Transverse colon (tissue), 4 donors: ENCODE measurements around the gene PFDN2.

ENCODE experiments used
- EP300 ChIP-seq: sonication (generic); formaldehyde crosslinking; IDR thresholded peaks from one replicate; pipeline ENCODE4 v1.6.1; 2017; ENCODE audit warnings: antibody characterized with exemption, low read depth
- POLR2A ChIP-seq: fragments of 450-650 bp; IDR thresholded peaks from one replicate; pipeline ENCODE4 v1.6.1; 2016; ENCODE audit warnings: antibody characterized with exemption, mild to moderate bottlenecking, moderate library complexity
- POLR2AphosphoS5 ChIP-seq, 3 donors: sonication (generic); formaldehyde crosslinking; IDR thresholded peaks; one replicate each; pipeline ENCODE4 v1.6.1; 2016; ENCODE audit warnings: antibody characterized with exemption in 3 of 3
- TF ChIP-seq, protein P1 (sequence below), 5 experiments: fragments of 200-600 bp in 3 of 5; fragments of 450-650 bp in 2 of 5; sonication (generic) in 3 of 5; IDR thresholded peaks; 1 replicate in 2 of 5; 2 replicates in 3 of 5; pipeline ENCODE4 v1.5.1; 2016 to 2017; ENCODE audit warnings: antibody characterized with exemption in 5 of 5, inconsistent platforms in 3 of 5, mild to moderate bottlenecking in 2 of 5, moderate library complexity in 1 of 5

GRCh38 chr1:161164901-161165610, 47.2 kb upstream of the PFDN2 start:
- TF ChIP-seq, protein P1, sequence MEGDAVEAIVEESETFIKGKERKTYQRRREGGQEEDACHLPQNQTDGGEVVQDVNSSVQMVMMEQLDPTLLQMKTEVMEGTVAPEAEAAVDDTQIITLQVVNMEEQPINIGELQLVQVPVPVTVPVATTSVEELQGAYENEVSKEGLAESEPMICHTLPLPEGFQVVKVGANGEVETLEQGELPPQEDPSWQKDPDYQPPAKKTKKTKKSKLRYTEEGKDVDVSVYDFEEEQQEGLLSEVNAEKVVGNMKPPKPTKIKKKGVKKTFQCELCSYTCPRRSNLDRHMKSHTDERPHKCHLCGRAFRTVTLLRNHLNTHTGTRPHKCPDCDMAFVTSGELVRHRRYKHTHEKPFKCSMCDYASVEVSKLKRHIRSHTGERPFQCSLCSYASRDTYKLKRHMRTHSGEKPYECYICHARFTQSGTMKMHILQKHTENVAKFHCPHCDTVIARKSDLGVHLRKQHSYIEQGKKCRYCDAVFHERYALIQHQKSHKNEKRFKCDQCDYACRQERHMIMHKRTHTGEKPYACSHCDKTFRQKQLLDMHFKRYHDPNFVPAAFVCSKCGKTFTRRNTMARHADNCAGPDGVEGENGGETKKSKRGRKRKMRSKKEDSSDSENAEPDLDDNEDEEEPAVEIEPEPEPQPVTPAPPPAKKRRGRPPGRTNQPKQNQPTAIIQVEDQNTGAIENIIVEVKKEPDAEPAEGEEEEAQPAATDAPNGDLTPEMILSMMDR (IDR thresholded peaks at IDR 0.05) = no peak
- no peak for TF ChIP-seq POLR2A
- no peak for TF ChIP-seq EP300
- no peak for TF ChIP-seq POLR2AphosphoS5 (IDR thresholded peaks at IDR 0.05)
